ENCODE results near the gene TBK1.

The TBK1 gene

DNA sequence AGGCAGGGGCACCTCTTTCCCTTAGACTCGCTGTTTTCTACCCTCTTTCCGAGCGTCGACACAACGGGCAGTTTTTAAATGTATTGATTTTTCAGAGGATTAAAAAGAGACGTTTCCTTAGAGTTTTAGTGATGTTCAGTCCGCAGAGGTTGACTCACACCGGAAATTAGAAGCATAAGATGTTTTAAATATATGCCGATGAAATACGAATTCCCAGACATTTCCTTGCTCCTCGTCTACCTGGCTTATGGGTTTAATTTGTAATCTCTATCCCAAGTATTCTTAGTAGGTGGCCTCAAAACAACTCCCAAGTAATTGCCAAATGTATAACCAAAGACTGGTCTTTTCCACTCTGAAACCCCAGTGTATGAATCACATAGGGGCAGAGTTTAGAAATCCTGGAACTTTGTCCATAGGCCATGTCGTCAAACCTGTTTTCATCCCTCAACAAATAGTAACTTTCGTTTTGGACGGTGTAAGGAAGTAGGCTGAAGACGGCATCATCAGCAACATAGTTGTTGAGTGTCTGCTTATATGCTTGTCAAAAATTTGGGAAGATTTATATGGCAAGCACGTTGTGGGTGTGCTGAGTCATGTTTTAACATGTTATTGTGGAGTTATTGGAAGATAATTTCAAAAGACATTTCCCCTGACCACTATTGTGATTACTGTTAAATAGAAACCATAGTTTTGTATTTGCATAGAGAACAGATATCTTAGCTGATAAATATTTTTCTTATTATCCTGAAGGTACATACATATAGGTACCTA is 824 bp downstream of the TBK1 start:
- DNase-seq: peak; percentile 77

- DNase-seq: no peak
Observed at GRCh38 chr12:64455506-64455905, 3.6 kb downstream of the TBK1 start.

DNA sequence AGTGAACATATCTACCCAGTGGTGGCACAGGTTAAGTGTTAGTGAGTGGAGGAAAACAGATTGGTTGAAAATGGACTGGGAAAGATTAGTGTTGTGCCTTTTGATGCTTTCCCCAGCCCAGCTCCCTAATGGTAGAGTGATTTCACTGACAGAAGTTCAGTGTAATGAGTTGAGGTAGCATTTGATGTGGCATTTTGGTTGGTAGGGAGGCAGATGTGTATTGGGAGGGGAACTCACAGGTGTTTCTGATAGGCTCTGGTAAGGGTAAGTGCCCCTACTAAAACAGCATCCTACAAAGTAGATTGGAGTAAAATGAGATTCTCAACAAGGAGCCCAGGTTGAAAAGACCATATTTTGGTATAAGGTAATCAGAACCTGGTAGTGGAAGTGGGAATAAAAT is 4.2 kb downstream of the TBK1 start:
- DNase-seq: no peak

DNA sequence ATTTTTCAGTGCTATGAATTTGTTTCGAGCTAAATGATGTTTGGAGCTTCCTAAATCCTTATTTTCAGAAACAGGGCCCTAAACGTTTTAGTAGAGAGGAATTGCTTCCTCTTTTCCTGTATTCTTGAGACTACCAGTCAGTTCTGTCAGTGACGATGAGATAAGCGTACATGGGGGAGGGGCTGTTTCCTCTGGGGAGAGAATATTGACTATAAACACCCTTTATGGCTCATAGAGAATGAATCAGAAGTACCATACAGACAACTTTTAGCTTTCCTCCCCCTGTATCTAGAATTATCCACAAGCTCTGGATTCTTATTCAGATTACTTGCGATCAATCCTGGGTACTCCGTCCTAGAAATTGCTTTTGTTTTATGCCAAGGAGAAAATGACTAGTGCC is 5.1 kb downstream of the TBK1 start:
- DNase-seq: peak; percentile 33

- DNase-seq: no peak
Observed at GRCh38 chr12:64457466-64457865, 5.5 kb downstream of the TBK1 start.

- no peak for DNase-seq
Observed at GRCh38 chr12:64457923-64458322, 6.0 kb downstream of the TBK1 start.

DNA sequence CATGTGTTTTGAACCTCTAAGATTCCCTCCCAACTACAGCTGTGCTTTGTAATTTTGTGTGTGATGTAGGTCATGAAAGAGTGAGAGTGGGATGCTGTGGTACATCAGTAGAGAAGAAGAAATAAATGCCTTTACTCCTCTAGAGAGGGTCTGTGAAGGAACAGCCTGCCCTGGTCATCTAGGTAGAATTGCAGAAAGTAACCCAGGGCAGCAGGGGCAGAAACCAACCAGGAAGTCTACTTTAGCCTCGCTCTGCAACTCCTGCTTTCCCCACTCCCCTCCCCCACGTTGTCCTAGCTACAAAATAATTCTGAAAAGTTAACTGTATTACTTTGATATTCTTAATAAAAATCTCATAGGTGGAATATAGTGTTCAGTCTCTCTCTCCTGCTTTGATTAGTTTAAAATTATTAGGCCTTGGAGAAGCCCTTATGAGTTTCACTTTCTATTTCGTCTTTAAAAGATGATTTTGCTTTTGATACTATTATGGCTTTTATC is 7.5 kb downstream of the TBK1 start:
- DNase-seq: no peak

DNA sequence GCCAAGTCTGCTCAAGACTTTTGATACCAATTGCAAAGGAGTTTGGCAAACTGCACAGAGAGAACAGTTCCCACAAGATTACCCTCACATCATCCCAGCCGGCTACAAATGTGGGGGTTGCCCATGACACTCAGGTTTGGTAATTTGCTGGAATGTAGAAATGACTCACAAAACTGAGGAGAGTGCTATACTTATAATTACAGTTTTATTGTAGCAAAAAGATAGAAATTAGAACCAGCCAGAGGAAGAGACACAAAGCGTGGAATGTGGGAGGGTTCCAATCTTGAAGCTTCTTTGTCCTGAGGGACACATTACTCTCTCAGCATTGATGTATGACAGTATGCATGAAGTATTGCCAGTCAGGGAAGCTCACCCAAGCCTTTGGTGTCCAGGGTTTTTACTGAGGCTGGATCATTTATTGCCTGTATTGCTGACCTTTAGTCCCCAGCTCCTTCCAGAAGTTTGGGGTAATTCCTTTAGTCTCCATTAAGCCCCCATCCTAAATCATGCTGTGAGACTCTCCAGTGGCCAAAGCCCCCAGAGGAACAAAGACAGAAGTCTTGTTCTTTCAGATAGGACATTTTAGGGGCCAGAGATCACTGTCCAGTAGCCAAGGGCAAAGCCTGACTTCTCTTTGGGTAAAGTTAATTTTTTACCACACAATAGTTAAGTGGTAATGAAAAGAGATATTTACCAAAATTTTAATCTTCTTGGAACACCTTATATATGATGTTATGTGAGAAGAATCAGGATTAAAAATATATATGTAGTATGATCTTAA is 9.9 kb downstream of the TBK1 start:
- peak; percentile 92 for DNase-seq

DNA sequence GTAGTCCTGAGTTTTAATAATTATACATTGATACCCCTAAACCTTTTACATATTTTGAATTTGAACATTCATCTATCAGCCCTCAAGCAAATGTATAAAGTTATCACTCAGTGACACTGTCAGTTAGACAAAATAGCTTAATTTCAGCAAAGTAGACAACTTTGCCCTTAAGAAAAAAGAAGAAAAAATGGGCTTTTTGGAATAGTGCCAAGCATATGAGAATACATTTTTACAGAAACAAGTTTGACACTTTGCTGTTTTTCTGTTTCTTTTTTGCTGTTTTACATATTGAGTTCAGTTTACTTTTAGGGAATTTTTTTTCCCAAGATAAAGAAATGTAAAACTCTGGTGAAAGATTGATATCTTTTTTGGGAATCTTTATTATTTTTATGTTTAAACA is 14.3 kb downstream of the TBK1 start:
- DNase-seq: no peak

GRCh38 chr12:64468966-64469365 is 17.0 kb downstream of the TBK1 start:
- DNase-seq: no peak

DNA sequence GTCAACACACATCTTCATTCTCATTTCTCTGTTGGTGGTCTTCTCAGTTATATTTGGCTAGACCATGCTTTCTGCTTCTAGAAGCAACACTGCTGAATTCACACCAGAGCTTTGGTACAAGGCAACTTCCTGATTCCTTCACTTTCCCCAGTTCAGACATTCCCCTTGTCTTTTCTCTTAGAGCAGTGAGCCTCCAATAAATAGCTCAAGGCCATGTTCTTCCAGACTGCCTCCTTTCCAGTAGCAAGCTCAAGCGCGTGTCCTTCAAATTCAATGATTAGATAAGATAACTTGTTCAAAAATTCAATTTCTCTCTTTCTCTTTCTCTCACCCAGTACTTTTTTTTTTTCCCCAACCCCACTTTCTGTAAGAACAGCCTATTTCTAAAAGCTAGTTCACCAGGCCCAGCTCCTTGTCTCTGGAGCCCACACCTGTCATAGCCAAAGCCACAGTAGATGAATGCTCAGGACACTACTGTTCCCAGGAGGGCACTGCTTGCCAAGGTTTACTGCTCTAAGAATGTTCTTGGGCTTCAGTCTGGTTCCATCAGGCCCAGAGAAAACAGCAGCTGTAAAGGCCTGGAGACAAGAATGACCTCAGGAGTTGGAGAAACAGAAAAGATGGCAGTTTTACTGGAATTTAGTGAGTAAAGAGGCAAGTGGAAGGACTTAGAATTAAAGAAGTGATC is 17.7 kb downstream of the TBK1 start:
- DNase-seq: no peak

DNA sequence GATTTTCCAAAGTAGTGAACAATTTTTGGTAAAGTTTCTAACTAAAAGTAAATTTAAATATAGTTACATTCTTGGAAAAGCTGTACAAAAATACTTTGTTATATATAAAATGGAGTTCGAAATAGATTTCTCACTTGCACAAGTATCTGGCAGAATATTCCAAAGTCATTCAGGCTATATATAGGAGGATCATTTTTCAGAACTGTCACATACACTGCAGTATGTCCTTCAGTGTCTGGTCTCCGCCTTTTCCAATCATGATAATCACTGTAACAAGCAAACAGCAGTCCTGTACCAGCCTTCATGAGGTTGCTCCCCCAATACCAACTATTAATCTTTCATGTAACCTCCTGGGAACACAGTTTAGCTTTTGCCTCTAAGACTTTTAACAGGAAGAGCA is 18.6 kb downstream of the TBK1 start:
- DNase-seq: no peak

DNA sequence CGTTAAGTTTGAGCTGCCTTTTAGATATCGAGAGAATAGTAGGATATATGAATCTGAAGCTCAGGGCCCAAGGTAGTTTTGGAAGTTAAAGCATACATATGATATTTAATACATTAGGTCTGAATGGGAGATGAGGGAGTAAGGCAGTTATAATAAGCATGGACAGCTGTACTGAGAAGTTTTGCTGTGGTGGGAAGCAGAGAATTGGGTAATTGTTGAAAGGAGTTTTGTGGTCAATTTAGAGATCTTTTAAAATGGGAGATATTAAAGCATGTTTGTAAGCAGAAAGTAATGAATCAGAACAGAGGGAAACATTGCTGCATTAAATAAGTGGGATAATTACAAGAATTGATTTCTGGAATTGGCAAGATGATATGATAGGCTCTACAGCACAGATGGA is 21.3 kb downstream of the TBK1 start:
- DNase-seq: no peak

- no peak for DNase-seq
Observed at GRCh38 chr12:64475518-64475917, 23.6 kb downstream of the TBK1 start.

GRCh38 chr12:64476844-64477243 is 24.9 kb downstream of the TBK1 start:
- DNase-seq: no peak

DNA sequence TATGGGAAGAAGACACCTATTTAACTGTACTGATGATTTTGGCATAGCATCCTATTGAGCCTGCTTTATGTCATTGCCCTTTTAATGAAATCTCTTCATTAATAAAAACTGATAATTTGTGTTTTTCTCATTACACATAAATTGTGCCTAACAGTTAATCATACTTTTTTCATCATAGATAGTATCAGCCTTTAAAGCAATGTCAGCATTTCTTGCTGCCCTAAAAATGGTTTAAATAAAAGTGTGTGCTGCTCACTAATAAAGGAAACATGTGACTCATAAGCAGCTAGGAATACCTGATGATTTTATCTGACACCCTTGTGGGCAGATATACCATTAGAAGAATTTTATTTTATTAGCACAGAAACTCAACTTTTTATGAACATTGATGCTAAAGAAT is 26.7 kb downstream of the TBK1 start:
- DNase-seq: no peak

- DNase-seq: peak; percentile 72
Observed at GRCh38 chr12:64480148-64480547, 28.2 kb downstream of the TBK1 start.

GRCh38 chr12:64486657-64487056 is 34.7 kb downstream of the TBK1 start:
- DNase-seq: no peak

GRCh38 chr12:64491718-64492117 is 39.8 kb downstream of the TBK1 start:
- no peak for DNase-seq

DNA sequence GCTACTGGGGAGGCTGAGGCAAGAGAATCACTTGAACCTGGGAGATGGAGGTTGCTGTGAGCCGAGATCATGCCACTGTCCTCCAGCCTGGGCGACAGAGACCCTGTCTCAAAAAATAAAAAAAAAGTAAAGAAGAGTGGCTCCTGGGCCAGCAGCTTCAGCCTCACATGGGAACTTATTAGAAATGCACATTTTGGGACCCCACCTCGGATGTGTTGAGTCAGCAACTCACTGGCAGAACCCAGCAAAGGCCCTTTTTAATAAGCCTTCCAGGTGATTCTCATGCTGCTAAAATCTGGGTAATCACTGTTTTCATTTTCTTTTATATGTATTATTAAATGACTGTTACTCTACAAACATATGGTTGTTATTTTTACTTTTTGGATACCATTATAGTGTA is 41.6 kb downstream of the TBK1 start:
- DNase-seq: no peak

GRCh38 chr12:64494998-64495729 is 43.2 kb downstream of the TBK1 start:
- no peak for DNase-seq

GRCh38 chr12:64496839-64497400 is 45.0 kb downstream of the TBK1 start:
- no peak for DNase-seq

- DNase-seq: no peak
Observed at GRCh38 chr12:64497484-64497883, 45.6 kb downstream of the TBK1 start.
